ENCODE results near the gene CAMK1D.

Gene CAMK1D

DNA sequence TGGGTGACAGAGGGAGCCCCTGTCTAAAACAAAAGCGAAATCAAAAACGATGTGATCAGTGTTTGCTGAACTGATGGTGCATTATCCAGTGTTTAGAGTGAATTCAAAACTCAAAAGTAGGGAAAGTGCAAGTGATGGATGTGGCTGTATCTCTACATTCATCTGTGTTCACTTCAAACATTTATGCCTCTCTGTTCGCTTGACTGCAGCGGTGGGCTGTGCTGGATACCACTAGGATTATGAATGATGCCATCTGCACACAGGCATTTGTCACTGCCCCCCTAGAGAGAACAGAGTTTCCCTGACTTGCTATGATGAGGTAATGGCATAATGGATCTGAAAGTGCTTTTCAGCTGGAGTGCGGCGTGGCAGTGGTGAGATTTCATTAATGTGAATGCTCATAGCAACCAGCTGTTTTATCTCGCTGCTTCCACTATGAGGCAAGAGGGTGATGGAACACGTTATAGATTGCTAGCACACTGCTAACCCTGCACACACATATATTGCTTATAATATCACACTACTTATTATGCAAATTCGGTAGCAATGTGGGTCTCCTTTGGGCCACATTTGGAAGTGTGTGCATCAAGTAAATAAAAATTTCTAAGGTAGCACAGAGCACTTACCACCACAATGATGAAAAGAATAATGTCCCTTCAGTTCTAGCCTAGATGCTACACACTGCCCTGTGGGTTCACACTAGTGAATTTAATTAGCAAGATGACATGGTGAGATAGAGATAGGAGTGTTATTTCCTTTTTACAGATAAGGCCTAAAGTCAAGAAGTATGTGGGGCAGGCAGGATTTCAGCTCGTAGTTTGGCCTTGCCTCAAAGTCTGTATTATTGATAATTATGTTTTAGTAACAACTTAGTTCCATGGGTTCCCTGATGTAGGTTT is 164.7 kb downstream of the CAMK1D start:
- H3K27ac ChIP-seq: no peak overlapping the region
- peak; percentile 29 for DNase-seq (ENCODE audit: low spot score)
- no peak for TF ChIP-seq CTCF (IDR thresholded peaks at IDR 0.05)
- no peak overlapping the region for H3K4me3 ChIP-seq

GRCh38 chr10:12518024-12518423 is 168.7 kb downstream of the CAMK1D start:
- Histone ChIP-seq H3K4me3 (no peak overlapping the region), H3K27ac (no peak overlapping the region)
- DNase-seq (ENCODE audit: low spot score): no peak
- TF ChIP-seq CTCF (IDR thresholded peaks at IDR 0.05): no peak

DNA sequence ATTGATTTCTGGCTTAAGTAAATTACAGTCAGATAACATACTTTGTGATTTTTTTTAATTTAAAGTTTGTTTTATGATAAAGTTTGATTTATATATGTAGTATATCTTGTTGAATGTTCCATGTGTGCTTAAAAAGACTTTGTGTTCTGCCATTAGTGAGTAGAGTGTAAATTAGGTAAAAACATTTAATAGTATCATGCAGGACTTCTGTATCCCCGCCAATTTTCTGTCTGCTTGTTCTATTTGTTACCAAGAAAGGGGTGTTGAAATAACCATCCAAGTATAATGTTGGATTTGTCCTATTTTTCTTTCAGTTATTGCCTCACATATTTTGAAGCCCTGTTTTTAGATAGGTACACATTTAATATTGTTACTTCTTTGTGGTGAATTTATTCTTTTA is 172.1 kb downstream of the CAMK1D start:
- TF ChIP-seq CTCF (IDR thresholded peaks at IDR 0.05): no peak
- DNase-seq (ENCODE audit: low spot score): no peak
- H3K4me3 ChIP-seq: no peak overlapping the region
- no peak overlapping the region for H3K27ac ChIP-seq

GRCh38 chr10:12526311-12526710 is 177.0 kb downstream of the CAMK1D start:
- Histone ChIP-seq H3K27ac (no peak overlapping the region), H3K4me3 (no peak overlapping the region)
- DNase-seq (ENCODE audit: low spot score): no peak
- TF ChIP-seq CTCF (IDR thresholded peaks at IDR 0.05): no peak

DNA sequence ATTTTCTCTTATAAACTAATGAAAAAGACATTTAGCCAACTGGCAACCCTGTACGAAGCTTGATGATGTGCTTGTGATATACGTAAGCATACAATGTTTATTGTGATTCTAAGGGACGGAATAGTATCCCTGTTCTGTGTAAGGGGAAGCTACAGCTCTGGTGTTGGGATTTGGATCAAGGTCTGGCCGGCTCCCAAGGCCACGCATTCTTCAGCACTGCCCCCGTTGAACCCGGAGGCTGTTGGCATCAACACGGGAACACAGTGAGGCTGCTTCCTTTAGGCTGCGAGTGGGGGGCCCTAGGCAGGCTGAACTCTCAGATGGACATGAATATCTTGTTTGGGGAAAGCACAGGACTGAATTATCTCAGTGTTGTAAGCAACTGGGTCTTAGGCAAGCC is 180.6 kb downstream of the CAMK1D start:
- TF ChIP-seq CTCF (IDR thresholded peaks at IDR 0.05): no peak
- H3K4me3 ChIP-seq: no peak overlapping the region
- H3K27ac ChIP-seq: no peak overlapping the region
- DNase-seq (ENCODE audit: low spot score): no peak

DNA sequence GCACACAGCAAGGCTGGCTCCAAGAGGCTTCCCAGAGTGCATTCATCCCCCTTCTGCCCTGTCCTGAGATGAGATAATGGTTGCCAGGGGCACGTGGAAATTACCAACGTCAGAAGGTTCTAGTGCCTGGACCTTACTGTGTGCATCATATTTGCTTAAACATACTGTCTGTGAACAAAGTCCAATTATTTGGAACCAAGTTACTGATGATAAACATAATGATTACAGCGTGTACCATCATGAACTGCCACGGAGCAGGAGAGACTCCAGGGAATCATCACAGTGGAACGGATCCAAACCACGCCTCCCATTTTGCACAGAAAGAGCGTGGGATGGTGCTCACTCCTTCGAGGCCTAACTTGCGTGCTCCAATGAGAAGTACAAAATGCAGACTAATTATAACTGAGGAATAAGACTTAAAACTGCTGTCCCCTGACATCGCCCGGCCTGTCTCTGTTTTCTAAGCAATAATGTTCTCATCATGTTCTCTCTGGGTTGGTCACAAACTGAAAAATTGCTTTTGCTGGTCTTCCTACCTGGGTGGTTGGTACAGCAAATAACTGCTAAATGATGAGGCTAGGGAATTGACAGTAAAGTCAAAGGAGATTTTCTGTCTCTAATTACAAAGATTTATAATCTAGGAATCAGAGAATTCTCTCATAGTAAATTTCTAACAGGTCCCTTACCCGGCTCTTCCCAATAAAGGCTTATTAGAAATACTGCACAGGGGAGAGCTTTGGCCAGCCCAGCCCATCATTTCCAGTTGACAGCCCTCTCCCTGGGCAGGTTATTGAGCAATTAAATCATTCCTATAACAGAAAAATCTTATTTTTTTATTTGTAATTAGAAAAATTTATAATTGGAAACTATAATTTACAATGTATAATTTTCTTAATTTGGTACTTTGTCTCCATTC is 182.2 kb downstream of the CAMK1D start:
- no peak for TF ChIP-seq CTCF (IDR thresholded peaks at IDR 0.05)
- no peak overlapping the region for H3K4me3 ChIP-seq
- DNase-seq (ENCODE audit: low spot score): no peak
- H3K27ac ChIP-seq: no peak overlapping the region
